Activated CD4-positive, alpha-beta T cell treated with anti-CD3 and anti-CD28 coated beads, Interleukin-2, amount 50 U/mL, for 16 hours (primary cell): ENCODE data around the gene RNF17.

Experiments
- DNase-seq: peaks from one replicate; pipeline ENCODE4 v3.0.0-alpha.2; 2020

The RNF17 gene

DNA sequence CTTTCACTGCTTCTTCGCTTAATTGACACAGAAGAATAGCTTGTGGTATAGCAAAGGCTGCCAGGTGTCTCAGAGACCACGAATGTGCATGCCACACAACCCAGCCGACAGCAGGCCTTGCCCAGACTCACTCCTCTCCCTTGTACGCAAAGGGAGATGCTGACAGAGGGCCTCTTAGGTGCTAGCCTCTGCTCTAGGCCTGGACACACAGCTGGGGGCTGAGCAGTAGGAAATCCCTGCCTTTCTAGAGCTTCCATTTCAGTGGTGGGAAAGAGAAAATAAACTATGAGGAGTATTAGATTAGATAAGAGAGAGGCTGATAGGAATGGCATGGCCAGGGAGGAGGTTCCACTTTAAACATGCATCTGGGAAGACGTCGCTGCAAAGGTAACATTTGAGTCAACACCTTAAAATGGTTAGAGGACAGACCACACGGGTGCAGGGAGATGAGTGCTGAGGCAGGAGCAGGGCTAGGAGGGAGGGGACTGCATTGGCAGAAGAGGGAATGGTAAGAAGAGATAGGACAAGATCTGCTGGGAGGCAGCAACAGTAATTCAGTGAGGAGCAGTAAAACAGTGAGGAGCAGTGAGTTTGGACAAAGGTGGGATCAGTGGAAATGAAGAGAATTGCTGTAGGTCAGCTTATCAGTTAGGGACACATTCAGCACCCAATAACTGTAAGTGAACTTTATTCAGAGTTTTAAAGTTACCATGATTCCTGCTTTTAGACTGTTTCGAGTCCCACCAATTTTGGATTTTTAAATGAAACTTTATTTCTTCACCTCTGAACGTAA is 100.0 kb downstream of the RNF17 start:
- DNase-seq = no peak

- no peak for DNase-seq
Measured at GRCh38 chr13:24864579-24864978, 100.6 kb downstream of the RNF17 start.

DNA sequence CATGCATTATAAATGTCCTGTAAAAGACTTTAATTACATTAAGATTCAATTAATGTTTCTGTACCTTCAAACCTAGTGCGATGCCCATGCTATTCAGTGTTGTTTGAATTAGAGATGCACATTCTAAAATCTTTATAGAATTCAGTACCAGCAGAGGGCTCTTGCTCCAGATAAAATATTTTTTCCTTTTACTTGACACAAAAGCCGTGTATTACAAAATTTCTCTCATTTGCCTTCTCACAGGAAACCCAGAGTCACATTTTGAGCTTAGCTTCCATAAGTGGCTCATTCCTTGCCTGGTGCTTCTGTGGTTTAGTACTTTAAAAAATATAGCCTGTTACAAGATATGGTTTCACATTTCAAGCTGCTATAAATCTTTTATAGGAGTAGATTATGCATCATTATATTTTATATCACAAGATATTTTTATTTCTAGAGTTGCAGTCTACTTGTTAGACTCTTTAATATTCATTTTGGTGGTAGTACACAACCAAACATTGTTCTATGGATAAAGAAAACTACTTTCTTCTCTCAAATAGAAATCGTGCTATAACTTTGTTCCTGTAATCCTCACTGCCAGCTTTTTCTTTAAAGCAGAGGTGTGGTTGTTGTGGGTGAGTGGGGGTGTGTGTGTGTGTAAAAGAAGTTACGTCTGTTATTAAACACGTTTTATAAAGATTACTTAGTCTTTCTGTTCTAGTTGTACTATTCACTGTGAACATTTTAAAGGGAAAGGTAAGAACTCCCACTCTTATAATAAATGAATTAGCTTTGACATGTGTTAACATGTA is 101.4 kb downstream of the RNF17 start:
- DNase-seq = peak; percentile 3

- no peak for DNase-seq
Measured at GRCh38 chr13:24866488-24866887, 102.5 kb downstream of the RNF17 start.

GRCh38 chr13:24868874-24869273 is 104.9 kb downstream of the RNF17 start:
- no peak for DNase-seq

GRCh38 chr13:24870380-24870760 is 106.4 kb downstream of the RNF17 start:
- DNase-seq = no peak

GRCh38 chr13:24875566-24875965 is 111.6 kb downstream of the RNF17 start:
- no peak for DNase-seq

DNA sequence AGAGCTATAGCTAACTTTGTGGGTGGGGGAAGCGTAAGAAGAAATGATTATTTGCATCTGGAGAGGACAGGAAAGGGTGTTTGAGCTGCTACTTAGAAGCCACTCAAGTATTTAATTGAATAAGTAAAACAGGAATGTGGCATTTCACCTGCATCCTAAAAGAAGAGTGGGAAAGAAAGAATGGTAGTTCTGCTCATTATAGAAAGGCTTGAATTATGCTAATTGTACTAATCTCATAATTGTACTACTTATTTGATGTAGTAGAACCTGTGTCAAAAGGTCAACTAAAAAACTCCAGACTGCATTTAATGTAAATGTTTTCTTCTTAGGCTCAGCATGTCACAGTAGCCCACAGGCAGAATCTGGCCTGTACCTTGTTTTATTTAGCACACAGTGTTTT is 113.6 kb downstream of the RNF17 start:
- DNase-seq = no peak

DNA sequence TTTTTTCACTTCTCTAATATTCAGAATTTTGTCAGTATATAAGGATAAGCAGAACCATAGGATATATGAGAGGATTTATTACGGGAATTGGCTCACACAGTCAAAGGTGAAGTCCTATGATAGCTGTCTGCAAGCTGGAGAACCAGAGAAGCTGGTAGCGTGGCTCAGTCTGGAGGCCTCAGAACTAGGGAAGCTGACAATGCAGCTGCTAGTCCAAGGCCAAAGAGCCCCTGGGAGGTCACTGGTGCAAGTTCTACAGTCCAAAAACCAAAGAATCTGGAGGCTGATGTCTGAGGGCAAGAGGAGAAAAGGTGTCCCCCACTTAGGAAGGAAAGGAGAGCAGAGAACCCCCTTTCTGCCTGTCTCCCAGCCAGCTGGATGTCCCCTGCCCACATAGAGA is 114.4 kb downstream of the RNF17 start:
- DNase-seq = no peak

- DNase-seq = no peak
Measured at GRCh38 chr13:24882665-24883064, 118.7 kb downstream of the RNF17 start.

GRCh38 chr13:24887759-24888158 is 123.8 kb downstream of the RNF17 start:
- no peak for DNase-seq

DNA sequence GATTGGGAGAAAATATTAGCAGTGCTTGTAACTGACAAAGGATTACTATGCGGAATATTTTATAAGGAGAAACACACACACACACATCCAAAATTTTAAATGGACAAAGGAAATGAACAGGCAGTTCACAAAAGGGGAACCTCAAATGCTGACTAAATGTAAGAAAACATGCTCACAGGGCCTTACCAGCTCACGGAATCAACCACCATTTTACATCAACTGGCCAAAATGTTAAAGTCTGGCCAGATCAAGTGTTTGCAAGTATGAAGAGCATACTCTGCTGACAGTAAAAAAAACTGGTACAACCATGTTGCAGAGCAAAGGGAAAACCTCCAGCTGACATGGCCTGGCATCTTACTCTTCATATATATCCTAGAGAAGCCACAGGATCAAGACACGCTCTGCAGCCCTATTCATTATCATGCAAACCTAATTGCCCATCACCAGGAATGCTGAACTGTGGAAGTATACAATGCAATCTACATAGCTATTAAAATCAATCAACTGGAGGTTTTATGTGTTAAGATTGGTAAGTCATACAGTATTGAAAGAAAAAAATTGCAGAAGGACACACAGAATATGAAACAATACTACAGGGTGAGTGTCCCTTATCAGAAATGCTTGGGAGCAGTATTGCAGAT is 124.4 kb downstream of the RNF17 start:
- no peak for DNase-seq

GRCh38 chr13:24890256-24890655 is 126.3 kb downstream of the RNF17 start:
- DNase-seq = no peak

- no peak for DNase-seq
Measured at GRCh38 chr13:24891476-24892108, 127.6 kb downstream of the RNF17 start.

DNA sequence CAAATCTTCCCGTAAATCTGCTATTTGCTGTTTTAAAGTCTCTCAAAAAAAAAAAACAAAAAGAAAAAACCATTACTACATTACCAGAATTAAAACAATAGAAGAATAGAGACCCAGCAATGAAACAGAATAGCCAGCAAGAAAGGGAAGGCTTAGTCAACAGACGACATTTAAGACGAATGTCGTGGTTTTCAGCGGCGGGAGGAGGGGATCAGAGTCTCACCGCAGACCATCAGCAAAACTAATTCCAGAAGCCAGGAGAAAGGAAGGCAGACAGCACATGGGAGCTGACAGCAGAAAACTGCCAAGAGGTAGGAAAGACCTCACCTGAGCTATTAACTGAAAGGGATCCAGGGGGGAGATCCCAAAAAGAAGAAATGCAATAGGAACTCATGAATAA is 128.9 kb downstream of the RNF17 start:
- DNase-seq = no peak

DNA sequence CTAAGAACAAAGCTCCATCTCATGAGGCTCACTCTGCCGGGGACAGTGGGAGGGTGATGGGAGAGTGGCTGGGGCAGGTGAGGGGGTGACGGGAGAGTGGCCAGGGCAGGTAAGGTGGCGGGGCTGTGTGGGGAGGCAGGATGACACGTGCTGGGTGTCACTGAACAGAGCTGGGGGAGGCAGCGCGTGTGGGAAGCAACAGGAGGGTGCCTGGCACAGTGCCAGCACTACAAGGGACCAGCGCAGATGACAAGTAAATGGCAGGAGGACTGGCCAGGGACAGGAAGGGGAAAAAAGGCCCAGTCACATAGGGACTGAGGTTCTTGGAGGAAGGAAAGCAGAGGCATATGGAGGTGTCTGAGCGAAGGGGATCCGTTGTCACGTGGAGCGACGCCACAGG is 129.9 kb downstream of the RNF17 start:
- DNase-seq = no peak

GRCh38 chr13:24894277-24894971 is 130.5 kb downstream of the RNF17 start:
- no peak for DNase-seq

GRCh38 chr13:24894972-24895300 is 131.0 kb downstream of the RNF17 start:
- DNase-seq = no peak

GRCh38 chr13:24896061-24896460 is 132.1 kb downstream of the RNF17 start:
- DNase-seq = no peak

GRCh38 chr13:24897293-24897692 is 133.3 kb downstream of the RNF17 start:
- no peak for DNase-seq

DNA sequence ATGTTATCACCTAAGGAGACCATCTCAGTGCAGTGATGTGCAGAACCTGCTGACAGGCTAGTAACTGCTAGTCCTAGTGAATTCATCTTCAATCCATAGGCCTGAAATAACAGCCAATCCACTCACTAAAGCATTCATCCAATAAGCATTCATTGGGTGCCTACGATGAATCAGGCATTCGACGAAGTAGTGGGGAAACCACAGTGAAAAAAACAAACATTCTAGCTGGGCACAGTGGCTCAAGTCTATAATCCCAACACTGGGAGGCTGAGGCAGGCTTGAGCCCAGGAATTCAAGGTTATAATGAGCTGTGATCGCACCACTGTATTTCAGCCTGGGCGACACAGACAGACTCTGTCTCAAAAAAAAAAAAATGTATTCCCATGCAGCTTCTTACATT is 135.6 kb downstream of the RNF17 start:
- no peak for DNase-seq

DNA sequence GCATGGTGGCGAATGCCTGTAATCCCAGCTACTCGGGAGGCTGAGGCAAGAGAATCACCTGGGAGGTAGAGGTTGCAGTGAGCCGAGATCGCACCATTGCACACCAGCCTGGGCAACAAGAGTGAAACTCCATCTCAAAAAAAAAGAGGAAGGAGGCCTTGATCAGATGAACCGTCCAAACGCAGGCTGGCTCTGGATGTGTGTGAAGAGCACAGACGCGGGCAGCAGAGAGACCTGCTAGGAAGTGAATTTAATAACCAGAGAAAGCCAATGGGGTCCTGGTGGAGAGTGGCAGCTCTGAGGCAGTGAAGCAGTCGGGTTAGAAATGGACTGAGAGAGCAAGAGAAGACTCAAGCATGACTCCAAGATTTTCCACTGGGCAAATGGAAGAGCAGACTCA is 136.5 kb downstream of the RNF17 start:
- DNase-seq = no peak

DNA sequence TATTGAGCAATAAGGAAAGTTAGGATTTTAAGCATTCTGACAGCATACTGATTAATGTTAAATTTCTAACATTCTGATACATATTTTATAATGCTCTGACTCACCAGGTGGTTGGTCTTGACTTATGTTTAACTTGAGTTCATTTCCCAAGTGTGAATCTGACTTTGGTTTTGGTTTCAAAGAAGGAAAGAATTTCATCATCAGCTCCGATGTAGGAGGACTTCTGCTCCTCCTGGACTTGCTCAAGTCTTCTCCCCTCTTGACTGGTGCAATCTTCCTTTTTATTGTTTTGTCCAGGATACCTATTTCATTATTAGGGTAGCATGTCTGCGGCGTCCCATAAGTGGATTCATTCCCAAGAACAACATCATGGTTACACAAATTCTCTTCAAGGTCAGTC is 141.3 kb downstream of the RNF17 start:
- DNase-seq = peak; percentile 12
